HG03196 (cell line): Measurements from ENCODE around the gene DLG5.

Experiments used
- ATAC-seq: cut with Tn5 transposase; IDR thresholded peaks from one replicate; pipeline ENCODE4 v1.9.1; 2021; ENCODE audit not compliant: unreplicated experiment

The DLG5 gene

DNA sequence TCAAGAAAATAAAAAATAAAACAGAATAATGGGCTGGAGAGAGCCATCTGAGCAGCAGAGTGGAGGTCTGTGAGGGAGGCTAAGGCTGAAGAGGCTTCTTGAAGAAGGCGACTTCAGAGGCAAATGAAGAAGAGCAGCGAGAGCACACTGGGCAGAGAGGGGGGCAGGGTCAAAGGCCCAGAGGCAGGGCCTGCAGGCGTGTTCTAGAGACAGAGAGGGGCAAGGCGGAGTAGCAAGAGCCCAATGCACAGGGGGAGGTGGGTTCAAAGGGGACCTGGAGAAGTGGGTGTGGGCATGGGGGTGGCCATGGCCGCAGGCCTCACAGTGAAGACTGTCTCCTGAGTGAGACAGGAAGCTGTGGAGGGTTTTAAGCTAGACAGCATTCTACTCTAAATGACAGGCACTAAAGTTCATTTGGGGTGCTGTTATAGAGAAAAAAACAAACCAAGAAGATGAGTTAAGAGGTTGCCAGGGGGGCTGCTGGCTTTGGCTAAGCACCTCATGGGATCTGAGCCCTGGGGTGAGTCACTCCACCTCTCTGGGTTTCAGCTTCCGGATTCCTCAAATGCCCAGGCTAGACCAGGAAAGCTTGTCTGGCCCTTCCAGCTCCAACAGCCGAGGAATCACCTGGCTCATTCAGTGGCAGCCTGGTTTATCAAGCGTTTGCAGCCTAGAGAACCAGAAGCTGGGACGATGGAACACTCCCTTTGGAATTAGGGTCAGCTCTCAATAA, 81.7 kb downstream of the DLG5 start:
- no peak for ATAC-seq

GRCh38 chr10:77844177-77844576, 82.4 kb downstream of the DLG5 start:
- ATAC-seq, result no peak

DNA sequence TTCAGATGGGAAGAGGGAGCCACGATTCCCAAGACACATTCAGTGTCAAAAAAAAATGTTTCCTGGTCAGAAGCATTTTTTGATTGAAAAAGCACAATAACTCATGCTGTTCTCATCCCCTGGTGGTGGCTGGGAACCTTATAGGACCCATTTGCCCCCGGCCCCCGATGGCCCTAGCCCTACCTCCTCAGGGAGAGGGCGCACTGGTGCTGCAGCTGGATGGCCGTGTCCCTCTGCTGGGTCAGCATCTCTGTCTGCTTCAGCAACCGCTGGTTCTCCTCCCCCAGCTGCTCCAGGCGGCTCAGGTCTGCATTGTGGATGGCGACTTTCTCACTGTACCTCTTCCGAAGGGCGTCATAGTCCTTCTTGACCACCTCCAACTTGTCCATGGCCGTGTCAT, 83.3 kb downstream of the DLG5 start:
- no peak for ATAC-seq

DNA sequence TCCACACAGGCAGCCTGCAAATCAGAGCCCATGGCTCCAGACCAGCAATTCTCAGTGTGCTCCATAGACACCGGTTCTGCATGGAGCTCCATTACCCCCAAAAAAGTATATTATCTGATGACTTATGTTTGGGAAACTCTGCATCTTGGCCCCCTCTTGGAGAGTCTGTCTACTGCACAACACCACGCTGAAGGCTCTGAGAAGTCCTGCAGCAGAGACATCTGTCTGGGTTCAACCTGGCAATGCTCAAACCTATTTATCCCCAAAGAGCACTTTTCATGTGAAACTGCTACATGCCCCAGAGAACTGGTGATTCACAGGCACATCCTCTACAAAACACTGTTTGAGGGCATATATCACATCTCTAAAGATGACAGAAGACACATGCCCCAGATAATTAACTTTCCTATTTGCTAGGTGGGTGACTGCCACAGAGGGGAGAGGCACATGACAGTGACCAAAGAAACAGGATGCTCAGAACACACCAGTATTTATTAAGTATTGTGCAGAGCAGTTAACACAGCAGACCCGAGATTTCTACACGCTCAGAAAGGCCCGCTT, 83.8 kb downstream of the DLG5 start:
- ATAC-seq, result no peak

- ATAC-seq, result no peak
Measured at GRCh38 chr10:77841711-77842375, 84.7 kb downstream of the DLG5 start.

DNA sequence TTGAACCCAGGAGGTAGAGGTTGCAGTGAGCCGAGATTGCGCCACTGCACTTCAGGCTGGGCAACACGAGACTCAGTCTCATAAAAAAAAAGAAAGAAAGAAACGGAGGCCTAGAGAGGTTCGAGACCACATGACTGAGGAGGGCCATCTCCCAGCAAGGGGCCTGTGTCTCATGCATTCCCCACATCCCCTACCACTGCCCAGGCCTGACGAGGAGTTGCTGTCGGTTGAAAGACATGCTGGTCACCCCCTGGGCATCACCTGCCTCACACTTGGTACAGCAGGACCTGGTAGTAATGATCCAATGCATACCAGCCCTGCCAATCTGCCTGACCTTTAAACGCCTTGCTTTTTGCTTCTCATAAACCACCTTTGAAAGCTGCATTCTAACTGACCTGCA, 85.9 kb downstream of the DLG5 start:
- ATAC-seq, result no peak

DNA sequence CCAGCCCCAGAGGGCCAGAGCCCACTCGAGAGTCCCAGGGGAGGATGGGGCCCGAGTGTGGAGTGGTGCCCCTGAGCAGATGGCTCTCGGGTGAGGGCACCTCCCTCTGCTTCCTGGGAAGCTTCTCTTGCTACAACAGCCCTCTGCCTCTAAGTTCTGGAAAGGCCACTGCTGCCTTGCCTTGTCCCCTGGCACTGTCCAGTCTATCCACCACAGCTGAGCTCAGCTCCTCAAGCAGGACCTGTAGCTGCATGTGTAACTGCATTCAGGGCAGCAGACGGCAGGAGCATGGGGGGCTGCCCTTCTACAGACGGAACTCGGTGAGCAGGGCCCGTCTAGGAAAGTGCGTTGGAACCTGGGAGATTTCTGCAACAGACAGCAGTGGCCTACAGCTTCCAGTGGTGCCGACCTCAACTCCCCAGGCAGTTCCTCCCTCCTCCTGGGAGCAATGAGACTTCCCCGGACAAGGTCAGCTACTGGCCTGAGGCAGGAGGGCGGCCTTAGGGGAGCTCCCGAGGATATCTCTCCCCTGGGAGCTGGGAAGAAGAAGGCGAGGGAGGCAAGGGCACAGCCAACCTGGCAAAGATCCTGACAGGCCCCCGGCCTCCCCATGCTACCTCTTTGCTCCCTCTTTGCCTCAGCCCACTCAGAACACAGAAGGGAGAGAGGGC, 88.5 kb downstream of the DLG5 start:
- ATAC-seq, result no peak

GRCh38 chr10:77837248-77837924, 89.2 kb downstream of the DLG5 start:
- ATAC-seq, result peak; percentile 89

GRCh38 chr10:77836299-77836820, 90.2 kb downstream of the DLG5 start:
- ATAC-seq, result no peak

GRCh38 chr10:77835669-77836086, 90.9 kb downstream of the DLG5 start:
- no peak for ATAC-seq

DNA sequence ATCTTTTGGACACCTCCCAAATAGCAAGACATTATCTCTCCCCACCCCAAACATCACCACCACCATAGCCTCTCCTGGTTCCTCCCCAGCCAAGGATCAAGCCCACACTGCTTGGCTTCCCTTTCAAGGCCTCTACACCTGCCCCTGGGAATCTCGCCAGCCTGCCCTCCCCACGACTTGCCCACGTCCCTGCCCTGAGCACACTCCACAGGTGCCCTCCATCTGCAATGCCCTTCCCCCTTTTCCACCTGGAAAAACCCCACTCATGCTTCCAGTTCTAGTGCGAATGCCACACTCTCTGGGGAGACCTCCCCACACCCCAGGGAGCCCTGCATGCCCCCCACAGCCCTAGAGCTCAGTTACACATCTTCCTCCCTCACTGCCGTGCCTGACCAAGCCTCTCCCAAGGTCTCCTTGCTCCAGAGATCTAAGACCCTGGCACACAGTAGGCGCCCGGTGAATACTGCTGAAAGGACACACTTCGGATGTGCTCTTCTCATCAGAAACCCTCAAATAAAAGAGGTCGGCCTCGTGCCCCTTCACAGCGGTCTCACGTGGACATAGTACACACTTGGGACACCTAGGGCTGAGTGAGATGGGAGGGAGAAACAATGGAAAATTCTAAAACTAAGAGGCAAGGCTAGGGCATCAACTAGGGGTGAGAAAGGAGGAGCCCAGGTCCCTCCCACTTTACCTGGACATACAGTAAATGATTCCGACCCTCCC, 91.4 kb downstream of the DLG5 start:
- ATAC-seq, result no peak

DNA sequence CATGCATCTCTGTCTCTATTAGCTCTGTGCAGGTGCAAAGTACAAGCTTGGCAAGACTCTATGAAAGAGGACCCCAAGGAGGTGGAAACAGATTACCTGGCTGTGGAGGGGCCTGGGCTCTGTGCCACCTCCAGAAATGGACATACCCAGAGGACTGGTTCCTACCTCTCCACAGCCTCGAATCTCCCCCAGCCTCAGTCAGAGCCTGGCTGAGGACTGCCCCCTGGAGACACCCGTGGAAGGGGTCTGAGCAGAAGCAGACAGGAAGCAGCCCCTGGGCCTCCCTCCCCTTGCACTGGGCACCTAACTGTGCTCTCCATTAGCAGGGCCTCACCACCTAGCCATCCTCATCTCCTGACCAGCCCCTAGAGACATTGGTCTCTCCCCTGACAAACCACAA, 92.0 kb downstream of the DLG5 start:
- ATAC-seq, result no peak

DNA sequence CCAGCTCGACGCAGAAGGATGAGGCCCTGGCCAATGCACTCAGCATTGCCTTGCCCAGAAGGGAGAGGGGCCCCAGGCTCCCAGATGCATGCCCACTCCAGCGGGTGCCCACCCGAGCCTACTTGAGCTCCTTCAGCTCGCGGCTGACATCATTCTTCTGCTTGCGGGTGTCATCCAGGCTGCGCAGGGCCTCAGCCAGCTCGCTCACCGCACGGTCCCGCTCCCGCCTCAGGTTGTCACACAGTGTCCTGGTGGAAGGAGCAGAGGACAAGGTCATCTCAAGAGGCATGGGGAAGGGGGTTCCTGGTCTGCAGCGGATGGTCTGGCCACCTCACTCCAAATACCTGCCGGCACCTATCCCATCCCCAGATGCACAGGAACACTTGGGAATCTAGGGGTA, 92.8 kb downstream of the DLG5 start:
- no peak for ATAC-seq

- no peak for ATAC-seq
Measured at GRCh38 chr10:77833225-77833624, 93.3 kb downstream of the DLG5 start.

- no peak for ATAC-seq
Measured at GRCh38 chr10:77832238-77832637, 94.3 kb downstream of the DLG5 start.

DNA sequence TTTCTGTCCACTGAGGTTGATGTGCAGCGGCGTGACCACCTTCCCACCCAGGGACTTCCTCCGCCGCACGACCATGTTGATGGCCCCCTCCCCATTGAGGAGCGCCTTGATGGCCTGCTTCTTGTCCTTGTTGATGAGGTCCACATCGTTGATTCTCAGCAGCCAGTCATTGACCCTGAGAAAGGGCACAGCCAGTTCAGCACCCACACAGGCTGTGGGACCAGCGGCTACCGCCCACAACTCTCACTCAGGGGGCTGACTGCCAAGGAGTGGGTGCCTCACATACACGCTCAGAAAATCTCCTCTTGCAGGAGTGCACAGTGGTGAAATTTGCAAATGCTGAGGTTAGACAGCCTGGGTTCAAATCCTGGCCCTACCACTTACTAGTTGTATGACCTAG, 97.2 kb downstream of the DLG5 start:
- ATAC-seq, result no peak

DNA sequence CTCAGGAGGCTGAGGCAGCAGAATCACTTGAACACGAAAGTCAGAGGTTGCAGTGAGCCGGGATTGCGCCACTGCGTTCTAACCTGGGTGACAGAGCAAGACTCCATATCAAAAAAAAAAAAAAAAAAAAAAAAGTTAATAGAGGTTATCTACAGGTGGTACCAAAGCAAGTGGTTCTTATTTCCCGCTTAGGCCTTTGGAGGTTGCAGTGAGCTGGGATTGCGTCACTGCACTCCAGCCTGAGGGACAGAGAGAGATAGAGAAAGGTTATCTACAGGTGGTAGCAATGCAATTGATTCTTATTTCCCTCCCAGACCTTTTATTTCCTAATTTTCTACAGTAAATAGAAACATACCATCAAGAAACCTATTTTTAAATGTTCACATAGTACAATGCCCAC, 98.2 kb downstream of the DLG5 start:
- no peak for ATAC-seq

- no peak for ATAC-seq
Measured at GRCh38 chr10:77827366-77827765, 99.2 kb downstream of the DLG5 start.

DNA sequence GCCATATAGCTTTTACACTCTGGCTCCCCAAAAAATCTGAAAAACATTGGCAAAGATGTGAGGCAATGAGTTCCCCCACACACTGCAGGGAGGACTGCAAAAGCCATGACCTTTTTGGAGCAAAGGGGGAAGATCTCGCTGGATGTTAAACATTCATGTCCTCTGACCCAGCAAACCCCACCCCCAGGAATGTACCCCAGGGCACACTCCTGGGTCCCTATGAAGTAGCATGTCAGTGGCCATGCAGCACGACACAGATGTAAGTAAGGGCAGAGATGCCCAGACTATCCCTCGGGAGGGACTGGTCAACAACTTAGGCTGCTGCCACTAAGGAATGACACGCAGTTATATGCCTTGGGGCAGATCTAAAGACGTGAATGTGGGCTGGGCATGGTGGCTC, 100.6 kb downstream of the DLG5 start:
- ATAC-seq, result no peak

- ATAC-seq, result no peak
Measured at GRCh38 chr10:77824908-77825307, 101.6 kb downstream of the DLG5 start.
